IMR-90 (cell line): ENCODE data around the gene RND1. TPM values are rescaled to one million over a fixed set of nuclear protein-coding genes. Genes with fewer than 3 reads are reported as not detected.

Experiments used
- ATAC-seq: fragments of 200-7000 bp; cut with Tn5 transposase; 2 replicates; pipeline ENCODE4 v1.9.1; 2020; ENCODE audit warnings: low read depth, mild to moderate bottlenecking, moderate library complexity
- BruUV-seq: library from RNA; stranded (reverse); fragments of 400-500 nt; replicated peaks from 2 replicates; lab custom pipeline; 2021; lab: Mats Ljungman, UMichigan
- CTCF ChIA-PET: fragments of 300-600 bp; formaldehyde crosslinking; extraction: SDS; loops from one replicate; lab custom pipeline; 2021; ENCODE audit warnings: antibody characterized with exemption; lab: Yijun Ruan, JAX
- POLR2A ChIA-PET: fragments of 300-600 bp; sonication (Branson Sonifier 250); formaldehyde crosslinking; loops from one replicate; lab custom pipeline; 2022; ENCODE audit warnings: antibody characterized with exemption; ENCODE audit not compliant: unreplicated experiment; lab: Charles Lee
- DNase-seq: peaks from one replicate; pipeline ENCODE4 v3.0.0; 2013
- H2AFZ ChIP-seq: replicated peaks from 2 replicates; pipeline ENCODE3; 2013; ENCODE audit warnings: low read length, mild to moderate bottlenecking; ENCODE audit not compliant: poor library complexity
- H2AK5ac ChIP-seq: 2 replicates; pipeline ENCODE4 v1.6.1; 2013; ENCODE audit warnings: low read depth, low read length, inconsistent platforms
- H2AK9ac ChIP-seq: replicated peaks from 2 replicates; pipeline ENCODE3; 2013; ENCODE audit warnings: mild to moderate bottlenecking, low read depth, low read length, moderate library complexity; ENCODE audit not compliant: poor library complexity
- H2BK120ac ChIP-seq: 2 replicates; pipeline ENCODE4 v1.6.1; 2013; ENCODE audit warnings: low read depth, low read length, inconsistent platforms
- H2BK15ac ChIP-seq: 3 replicates; pipeline ENCODE4 v1.6.1; 2013; ENCODE audit warnings: low read depth, low read length, inconsistent platforms
- H2BK20ac ChIP-seq: 2 replicates; pipeline ENCODE4 v1.6.1; 2013; ENCODE audit warnings: low read depth, mild to moderate bottlenecking, inconsistent platforms, low read length, moderate library complexity
- H2BK5ac ChIP-seq: 2 replicates; pipeline ENCODE4 v1.6.1; 2013; ENCODE audit warnings: mild to moderate bottlenecking, low read depth, low read length, inconsistent platforms; ENCODE audit not compliant: poor library complexity, severe bottlenecking
- H3K14ac ChIP-seq: replicated peaks from 2 replicates; pipeline ENCODE4 v1.6.1; 2013; ENCODE audit warnings: low read depth, low read length, inconsistent platforms
- H3K18ac ChIP-seq: 2 replicates; pipeline ENCODE4 v1.6.1; 2013; ENCODE audit warnings: low read depth, low read length, control low read depth
- H3K23ac ChIP-seq: 2 replicates; pipeline ENCODE4 v1.6.1; 2013; ENCODE audit warnings: low read depth, low read length, inconsistent platforms
- H3K27ac ChIP-seq: 2 replicates; pipeline ENCODE4 v1.5.1; 2013; ENCODE audit warnings: mild to moderate bottlenecking, control low read depth, low read length; ENCODE audit not compliant: insufficient read depth
- H3K27me3 ChIP-seq: 2 replicates; pipeline ENCODE4 v1.6.1; 2013; ENCODE audit warnings: low read length; ENCODE audit not compliant: control insufficient read depth, insufficient read depth
- H3K36me3 ChIP-seq: 2 replicates; pipeline ENCODE4 v1.6.1; 2013; ENCODE audit warnings: low read length, mixed read lengths; ENCODE audit not compliant: control insufficient read depth, insufficient read depth
- H3K4ac ChIP-seq: 2 replicates; pipeline ENCODE4 v1.6.1; 2013; ENCODE audit warnings: low read depth, low read length, inconsistent platforms
- H3K4me1 ChIP-seq: 2 replicates; pipeline ENCODE4 v1.6.1; 2013; ENCODE audit warnings: low read length, mixed read lengths; ENCODE audit not compliant: control insufficient read depth, insufficient read depth
- H3K4me2 ChIP-seq: 2 replicates; pipeline ENCODE4 v1.6.1; 2013; ENCODE audit warnings: low read depth, mild to moderate bottlenecking, control low read depth, low read length, moderate library complexity
- H3K4me3 ChIP-seq: 2 replicates; pipeline ENCODE4 v1.5.1; 2013; ENCODE audit warnings: low read depth, mild to moderate bottlenecking, control low read depth, low read length, moderate library complexity; ENCODE audit not compliant: insufficient read depth
- H3K56ac ChIP-seq: 2 replicates; pipeline ENCODE4 v1.6.1; 2013; ENCODE audit warnings: low read length, inconsistent platforms; ENCODE audit not compliant: insufficient read depth; ENCODE audit errors: extremely low read depth
- H3K79me1 ChIP-seq, 2 experiments: 2 replicates each; pipeline ENCODE4 v1.6.1; 2013; ENCODE audit warnings: low read length in 2 of 2, inconsistent platforms in 1 of 2, low read depth in 1 of 2
- H3K9ac ChIP-seq: 2 replicates; pipeline ENCODE4 v1.6.1; 2013; ENCODE audit warnings: low read depth, low read length, control low read depth
- H3K9me1 ChIP-seq: 2 replicates; pipeline ENCODE4 v1.6.1; 2013; ENCODE audit warnings: low read length, inconsistent platforms; ENCODE audit not compliant: insufficient read depth
- H3K9me3 ChIP-seq: 2 replicates; pipeline ENCODE4 v1.6.1; 2013; ENCODE audit warnings: low read length; ENCODE audit not compliant: control insufficient read depth, insufficient read depth
- H4K20me1 ChIP-seq: 2 replicates; pipeline ENCODE4 v1.6.1; 2013; ENCODE audit warnings: low read length, inconsistent platforms; ENCODE audit not compliant: insufficient read depth
- H4K5ac ChIP-seq: 2 replicates; pipeline ENCODE4 v1.6.1; 2013; ENCODE audit warnings: mild to moderate bottlenecking, low read depth, low read length, control low read depth
- H4K8ac ChIP-seq, 2 experiments: 2 replicates each; pipeline ENCODE4 v1.6.1; 2013; ENCODE audit warnings: low read depth in 2 of 2, low read length in 2 of 2, control low read depth in 1 of 2, inconsistent platforms in 1 of 2
- H4K91ac ChIP-seq: 2 replicates; pipeline ENCODE4 v1.6.1; 2013; ENCODE audit warnings: low read depth, low read length, inconsistent platforms; ENCODE audit not compliant: insufficient read depth
- NFE2L2 ChIP-seq: fragments of 150-350 bp; IDR thresholded peaks from 2 replicates; pipeline ENCODE4 v1.6.1; 2016; ENCODE audit warnings: low read depth, mild to moderate bottlenecking, low read length
- USF2 ChIP-seq: fragments of 150-350 bp; IDR thresholded peaks from 2 replicates; pipeline ENCODE4 v1.6.1; 2017; ENCODE audit warnings: mild to moderate bottlenecking, antibody characterized with exemption, low read length, low read depth
- WGBS, 2 experiments: methylation state at CpG; one replicate each; pipeline versions ENCODE4 v1.1.5 to v1.1.7; 2013; ENCODE audit warnings: missing lambda C conversion rate in 2 of 2; ENCODE audit not compliant: insufficient read length in 1 of 2; ENCODE audit errors: extremely low coverage in 2 of 2; 5-methylcytosine and 5-hydroxymethylcytosine counted together
- dilution Hi-C: fragments of 300-500 bp; cut with HindIII; formaldehyde crosslinking; loops from one replicate; pipeline ENCODE4 v1.14.3; 2018; ENCODE audit warnings: low sequenced_read_pairs; ENCODE audit not compliant: unreplicated experiment
- in situ Hi-C: fragments of 300-500 bp; cut with MboI; formaldehyde crosslinking; loops from 3 replicates; pipeline ENCODE4 v1.14.3; 2019; ENCODE audit warnings: low sequenced_read_pairs, inconsistent platforms, mixed read lengths
- intact Hi-C: fragments of 100-400 bp; cut with micrococcal nuclease; formaldehyde crosslinking; loops from 2 replicates; pipeline ENCODE4 v1.10.0; 2022
- polyA plus RNA-seq, 3 experiments: library from polyadenylated mRNA; depleted of rRNA; stranded (reverse); fragments of >200 nt; gene quantifications; 2 replicates each; pipeline ENCODE4 v1.2.3, GENCODE V29; 2012; ENCODE audit warnings: low replicate concordance in 1 of 3
- total RNA-seq: library from RNA; depleted of rRNA; stranded (reverse); fragments of >200 nt; gene quantifications from 2 replicates; pipeline ENCODE4 v1.2.3, GENCODE V29; 2012

RND1 gene
- total and polyA plus RNA-seq, 2 of the 4 experiments (the other 2 are of a cell fraction): under 0.01 to 0.21 TPM

- H2BK15ac ChIP-seq: no peak overlapping the region
- H3K14ac ChIP-seq: no peak overlapping the region
- peaks cover 18% of the 10 kb centered on the region for H3K4me1 ChIP-seq
- H3K79me1 ChIP-seq: peaks cover 51 to 72% of the 10 kb centered on the region in 2 experiments
- no peak for TF ChIP-seq NFE2L2
- no peak for TF ChIP-seq USF2
- no peak overlapping the region for H3K4me3 ChIP-seq
- intact Hi-C loops (no loop called here), dilution Hi-C loops (no loop called here), in situ Hi-C loops (no loop called here)
- no peak overlapping the region for H3K56ac ChIP-seq
- H3K4me2 ChIP-seq: no peak overlapping the region; the same call in 1 of the 2 replicates
- H4K8ac ChIP-seq: no peak overlapping the region
- POLR2A ChIA-PET: interaction anchor here (0.8 kb wide), 1 partner anchor 9 kb away, joined by 3 read pairs; no protein-coding TSS in a partner anchor
- H2BK120ac ChIP-seq: no peak overlapping the region
- H2AK9ac ChIP-seq: no peak overlapping the region
- no peak overlapping the region for H3K27ac ChIP-seq
- H2AFZ ChIP-seq: no peak overlapping the region
- H3K27me3 ChIP-seq: no peaks in the 10 kb centered on the region
- peaks cover 12% of the 10 kb centered on the region for H4K20me1 ChIP-seq
- no TSS peak for BruUV-seq
- H3K23ac ChIP-seq: no peak overlapping the region
- no peak overlapping the region for H4K5ac ChIP-seq
- no peak overlapping the region for H3K9ac ChIP-seq
- no peaks in the 10 kb centered on the region for H3K9me3 ChIP-seq
- H4K91ac ChIP-seq: no peak overlapping the region
- H2BK5ac ChIP-seq: no peak overlapping the region
- no peak for DNase-seq
- H3K36me3 ChIP-seq: peaks cover 22% of the 10 kb centered on the region
- CTCF ChIA-PET: no interaction called here
- no peak overlapping the region for H2BK20ac ChIP-seq
- WGBS, 2 experiments: no CpG with 5 or more reads among the region's 5 CpGs
- ATAC-seq: no peak
- no peak overlapping the region for H2AK5ac ChIP-seq
- H3K4ac ChIP-seq: no peak overlapping the region
- peaks cover 16% of the 10 kb centered on the region for H3K9me1 ChIP-seq
- no peak overlapping the region for H3K18ac ChIP-seq
Measured at GRCh38 chr12:48819986-48820725, 45.5 kb downstream of the RND1 start.
